Islet precursor cell (in vitro differentiated cells): ENCODE measurements around the gene IPO13.
A peak's percentile ranks its signal among the peaks of the same experiment; 100 is the strongest.

Source experiments
- DNase-seq: peaks from one replicate; pipeline ENCODE4 v3.0.0-alpha.2; 2018

Gene IPO13

DNA sequence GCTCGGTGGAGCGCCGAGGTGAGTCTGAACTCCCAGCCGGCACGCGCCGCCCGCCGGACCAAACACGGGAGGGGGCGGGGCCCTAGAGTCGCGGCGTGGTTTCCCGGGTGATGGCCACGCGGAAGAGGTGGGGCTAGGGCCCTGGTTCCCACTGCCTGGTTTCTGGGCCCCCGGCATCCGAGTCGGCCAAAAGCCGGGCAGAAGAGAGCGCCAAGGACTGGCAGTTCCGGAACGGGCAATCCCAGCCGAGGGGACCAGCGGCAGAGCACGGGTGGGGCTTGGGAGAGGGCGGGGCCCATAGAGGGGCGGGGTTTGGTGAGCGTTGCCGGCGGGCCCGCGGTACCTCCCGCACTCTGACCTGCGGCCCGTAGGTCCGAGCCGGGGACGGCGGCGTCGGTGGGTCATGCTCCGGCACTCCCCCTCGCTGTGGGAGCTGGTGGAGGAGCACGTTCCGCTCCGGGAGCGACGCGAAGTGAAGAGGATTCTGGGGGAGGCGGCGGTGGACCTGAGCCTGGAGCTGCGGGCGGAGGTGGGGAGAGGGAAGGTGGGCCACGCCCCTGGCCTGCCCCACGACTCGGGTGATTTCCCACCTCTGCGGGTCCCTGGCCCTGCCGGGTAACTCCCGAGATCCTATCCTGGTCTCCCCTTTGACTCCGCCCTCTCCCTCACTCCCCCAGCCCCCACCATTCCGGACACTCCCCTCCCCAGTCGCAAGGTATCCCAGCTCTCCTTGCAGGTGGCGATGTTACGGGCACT is 44.9 kb downstream of the IPO13 start, which contains the start of gene CCDC24:
CCDC24 (plus strand) TSS at position 124 of the 756 bp plus-strand sequence; CDS start at position 404, 280 bp downstream.
- peak; percentile 90 for DNase-seq

DNA sequence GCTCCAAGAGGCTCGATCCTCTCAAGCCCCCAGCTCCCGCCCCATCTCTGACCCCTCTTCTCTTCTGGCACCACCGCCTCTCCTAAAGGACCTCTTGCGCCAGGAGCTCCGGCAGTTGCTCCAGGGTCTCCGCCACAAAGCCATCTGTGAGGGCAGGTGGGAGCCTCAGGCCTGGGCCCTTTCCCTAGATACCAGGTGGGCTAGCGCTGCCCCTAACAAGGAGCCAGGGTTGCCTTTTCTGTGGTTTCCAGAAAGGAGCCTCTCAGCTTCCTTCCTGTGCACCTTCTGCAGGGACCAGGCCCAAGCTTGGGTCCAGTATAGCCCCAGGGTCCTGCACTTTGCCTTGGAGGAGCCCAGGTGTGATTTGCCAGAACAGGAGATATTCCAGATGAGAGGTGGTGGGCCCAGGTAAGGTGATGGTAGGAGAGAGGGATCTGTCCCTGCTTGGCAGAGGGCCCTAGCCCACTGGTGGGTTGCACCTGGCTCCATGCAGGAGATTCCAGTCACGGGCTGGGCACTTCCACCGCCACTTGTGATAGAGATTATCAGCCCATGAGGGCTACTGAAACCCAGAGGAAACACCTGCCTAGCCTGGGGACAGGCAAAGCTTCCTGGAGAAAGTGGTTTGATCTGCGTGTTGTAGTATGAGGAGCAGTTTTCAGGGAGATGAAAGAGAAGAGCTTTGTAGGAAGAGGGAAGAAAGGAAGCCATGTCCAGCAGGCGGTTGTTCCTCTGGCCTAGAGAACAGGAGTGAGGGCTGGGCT is 45.7 kb downstream of the IPO13 start:
- no peak for DNase-seq

DNA sequence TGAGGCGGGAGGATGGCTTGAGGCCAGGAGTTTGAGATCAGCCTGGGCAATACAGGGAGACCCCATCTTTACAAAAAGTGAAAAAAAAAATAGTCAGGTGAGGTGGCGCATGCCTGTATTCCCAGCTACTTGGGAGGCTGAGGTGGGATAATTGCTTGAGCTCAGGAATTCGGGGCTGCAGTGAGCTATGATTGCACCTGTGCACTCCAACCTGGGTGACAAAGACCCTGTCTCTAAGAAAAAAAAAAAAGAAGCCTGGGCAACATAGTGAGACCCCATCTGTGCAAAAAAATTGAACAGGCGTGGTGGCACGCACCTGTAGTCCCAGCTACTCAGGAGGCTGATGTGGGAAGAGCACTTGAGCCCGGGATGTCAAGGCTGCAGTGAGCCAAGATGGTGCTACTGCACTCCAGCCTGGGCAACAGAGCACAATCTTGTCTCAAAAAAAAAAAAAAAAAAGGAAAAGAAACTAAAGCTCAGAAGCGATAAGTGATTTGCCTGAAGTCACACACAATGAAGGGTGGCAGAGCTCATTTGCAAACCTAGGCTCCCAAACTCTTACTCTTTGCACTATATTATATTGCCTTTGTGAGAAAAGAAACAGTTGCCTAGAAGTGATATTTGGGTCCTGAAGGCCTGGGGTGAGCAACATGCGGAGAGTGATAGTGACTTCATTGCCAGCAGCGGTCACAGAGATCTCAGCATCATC is 46.6 kb downstream of the IPO13 start:
- DNase-seq, result no peak

DNA sequence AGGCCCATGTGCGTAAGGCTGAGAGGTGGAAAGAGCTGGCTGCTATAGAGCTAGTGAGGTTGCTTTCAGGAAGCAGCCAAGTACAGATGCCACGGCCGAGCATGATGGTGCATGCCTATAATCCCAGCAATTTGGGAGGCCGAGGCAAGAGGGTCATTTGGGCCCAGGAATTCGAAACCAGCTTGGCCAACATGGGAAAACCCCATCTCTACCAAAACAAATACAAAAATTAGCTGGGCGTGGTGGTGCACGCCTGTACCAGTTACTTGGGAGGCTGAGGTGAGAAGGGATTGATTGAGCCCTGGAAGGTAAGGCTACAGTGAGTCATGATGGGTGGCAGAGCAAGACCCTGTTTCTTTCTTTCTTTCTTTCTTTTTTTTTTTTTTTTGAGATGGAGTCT is 47.3 kb downstream of the IPO13 start:
- DNase-seq, result no peak

DNA sequence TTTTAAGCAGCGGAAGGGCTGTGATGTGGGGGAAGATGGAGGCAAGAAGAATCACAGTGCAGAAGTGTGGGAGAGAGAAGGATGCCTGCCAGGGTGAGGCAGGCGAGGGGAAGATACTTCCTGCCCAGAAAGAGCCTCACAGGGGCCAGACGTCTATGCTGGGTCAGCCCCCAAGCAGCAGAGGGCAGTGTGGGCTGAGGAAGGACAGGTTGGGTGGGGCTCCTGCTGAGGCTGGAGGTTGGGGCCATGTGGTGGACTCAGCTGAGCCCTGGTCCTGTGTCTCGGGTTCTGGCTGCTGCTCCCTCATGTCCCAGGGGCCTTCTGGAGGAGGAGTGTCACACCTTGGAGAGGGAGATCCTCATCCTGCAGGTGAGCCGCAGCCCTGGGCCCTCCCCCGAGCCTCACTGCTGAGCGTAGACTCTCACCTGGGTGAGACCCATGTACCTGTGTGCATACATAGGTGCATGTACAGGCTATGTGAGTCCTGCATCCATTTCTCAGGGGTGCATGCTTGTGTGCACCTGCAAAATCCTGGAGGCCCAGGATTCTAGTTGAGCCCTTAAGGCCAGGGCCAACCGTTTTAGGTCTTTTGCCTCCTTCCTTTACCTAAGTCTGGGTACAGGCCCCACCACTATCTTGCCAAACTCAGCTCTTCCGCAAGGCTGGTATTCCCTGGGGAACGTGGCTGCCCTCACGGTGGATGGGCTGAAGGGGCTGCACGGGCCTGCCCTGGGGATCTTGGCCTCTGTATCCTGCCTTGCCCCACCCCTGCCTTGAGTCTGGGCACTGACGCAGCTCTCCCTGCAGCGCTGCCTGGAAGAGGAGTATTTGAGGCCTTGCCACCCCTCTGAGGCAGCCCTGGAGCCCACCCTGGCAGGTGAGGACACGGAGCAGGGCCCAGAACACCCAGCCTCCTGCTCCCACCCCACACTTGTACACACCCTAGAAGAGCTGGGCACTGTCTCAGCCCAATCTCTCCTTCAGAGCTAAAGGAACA is 48.3 kb downstream of the IPO13 start:
- peak; percentile 89 for DNase-seq

DNA sequence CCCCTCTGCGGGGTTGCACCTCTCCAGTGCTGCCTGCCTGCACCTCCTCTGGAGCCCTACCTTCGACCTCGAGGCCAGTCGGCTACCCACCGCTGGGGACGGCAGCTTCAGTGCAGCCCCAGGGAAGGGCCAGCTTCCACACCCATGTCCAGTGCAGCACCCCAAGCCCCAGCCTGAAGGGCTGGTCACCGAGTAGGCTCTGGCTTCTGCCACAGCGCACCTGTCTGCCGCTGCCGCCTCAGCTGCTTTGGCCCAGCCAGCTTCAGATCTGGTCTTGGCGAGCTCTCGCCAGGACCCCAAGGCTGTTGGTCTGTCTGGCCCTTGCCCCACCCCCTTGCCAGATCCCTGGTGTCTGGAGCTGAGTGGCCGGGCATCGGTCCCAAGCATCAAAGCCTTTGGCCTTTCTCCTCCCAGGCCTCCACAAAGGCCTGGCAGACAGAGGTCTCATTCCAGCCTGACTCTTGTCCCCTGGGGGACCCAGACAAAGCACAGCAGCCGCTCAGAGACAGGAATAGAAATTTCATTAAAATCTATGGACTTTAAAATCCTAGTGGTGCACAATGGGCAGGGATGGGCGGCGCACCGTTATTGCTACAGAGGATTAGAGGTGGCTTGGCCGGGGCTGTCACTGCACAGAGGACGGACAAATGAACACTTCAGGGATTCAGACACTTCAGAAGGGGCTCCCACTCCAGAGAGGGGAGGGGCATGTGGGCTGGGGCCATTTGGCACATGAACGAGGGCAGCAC is 49.4 kb downstream of the IPO13 start:
- no peak for DNase-seq

DNA sequence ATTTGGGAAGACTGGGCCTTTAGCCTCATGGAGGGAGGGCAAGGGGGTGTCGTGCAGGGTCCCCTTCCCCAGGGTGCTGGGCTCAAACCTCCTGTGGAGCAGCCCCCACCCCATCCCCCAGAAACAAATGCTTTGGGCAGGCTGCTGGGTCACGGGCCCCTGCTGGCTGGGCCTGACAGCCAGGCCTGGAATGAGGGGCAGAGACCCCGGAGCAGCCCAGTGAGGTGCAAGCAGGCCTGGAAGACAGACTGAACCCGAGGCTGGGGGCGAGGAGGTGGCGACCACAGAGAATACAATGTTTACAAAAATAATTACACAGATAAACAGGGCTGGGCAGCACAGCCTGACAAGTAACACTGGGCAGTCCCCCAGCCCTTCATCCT is 50.0 kb downstream of the IPO13 start:
- DNase-seq, result no peak

DNA sequence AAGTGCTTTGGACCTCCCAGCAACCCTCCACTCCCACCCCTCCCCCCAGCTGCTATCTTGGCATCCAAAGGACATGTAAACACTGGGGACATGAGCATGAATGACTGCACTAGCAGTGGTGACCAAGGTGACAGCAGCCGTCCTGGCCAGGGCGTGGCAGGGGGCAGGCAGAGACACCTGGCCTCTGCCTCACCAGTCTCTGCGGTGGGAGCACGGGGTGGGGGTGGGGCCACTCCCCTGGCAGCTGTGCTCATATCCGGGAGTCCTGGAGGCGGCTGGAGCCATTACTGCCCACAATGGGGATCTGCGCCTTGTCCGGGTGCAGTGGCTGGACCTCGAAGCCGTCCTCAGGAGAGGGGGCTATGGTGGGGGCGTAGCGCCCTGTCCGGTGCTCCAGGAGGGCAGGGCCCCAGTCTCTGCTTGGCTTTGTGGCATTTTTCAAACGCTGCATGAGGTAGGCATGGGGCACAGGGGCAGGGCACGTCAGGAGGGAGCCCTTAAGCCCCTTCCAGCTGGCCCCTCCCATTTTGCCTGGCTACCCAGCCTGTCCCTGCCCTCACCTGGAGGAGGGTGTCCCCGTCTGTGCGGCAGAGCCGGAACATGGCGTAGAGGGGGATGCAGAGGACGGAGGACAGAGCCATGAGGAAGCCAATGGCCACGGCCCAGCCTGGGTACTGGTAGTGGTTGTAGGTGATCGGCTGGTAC is 50.7 kb downstream of the IPO13 start:
- DNase-seq, result no peak

DNA sequence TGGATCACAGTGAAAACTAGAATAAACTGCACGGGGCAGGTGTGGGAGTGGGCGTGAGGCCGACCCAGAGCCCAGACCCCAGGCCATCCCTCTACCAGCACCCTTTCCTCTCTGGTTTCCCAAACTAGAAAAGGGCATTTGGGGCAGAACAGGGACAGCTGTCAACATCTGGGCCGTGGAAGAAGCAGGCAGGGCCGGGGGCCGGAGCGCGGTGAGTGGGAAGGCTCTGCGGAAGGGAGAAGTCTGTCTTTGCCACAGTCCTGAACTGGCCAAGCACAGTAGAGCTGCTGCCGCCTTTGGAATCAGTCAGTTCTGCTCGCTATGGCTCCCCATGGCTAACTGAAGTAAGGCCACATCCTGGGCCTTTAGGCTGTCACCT is 51.2 kb downstream of the IPO13 start:
- no peak for DNase-seq

DNA sequence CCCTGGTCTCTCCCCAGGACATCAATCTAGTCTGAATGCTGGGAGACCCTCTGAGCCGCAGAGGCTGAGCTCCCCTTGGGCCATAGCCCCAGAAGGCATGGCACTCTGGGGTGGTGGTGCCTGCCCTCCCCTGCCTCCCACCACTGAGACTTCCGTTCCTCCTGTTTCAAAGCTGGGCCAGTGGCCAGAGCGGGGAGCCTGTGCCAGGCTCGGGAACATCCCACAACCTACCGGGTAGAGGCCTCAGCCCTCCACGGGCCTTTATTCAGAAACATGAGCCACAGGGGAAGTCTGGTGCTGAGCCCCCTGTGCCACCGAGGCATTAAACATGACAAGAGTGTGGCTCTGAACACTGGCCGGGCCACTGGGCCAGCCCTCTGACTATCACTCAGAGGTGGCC is 52.7 kb downstream of the IPO13 start:
- no peak for DNase-seq

DNA sequence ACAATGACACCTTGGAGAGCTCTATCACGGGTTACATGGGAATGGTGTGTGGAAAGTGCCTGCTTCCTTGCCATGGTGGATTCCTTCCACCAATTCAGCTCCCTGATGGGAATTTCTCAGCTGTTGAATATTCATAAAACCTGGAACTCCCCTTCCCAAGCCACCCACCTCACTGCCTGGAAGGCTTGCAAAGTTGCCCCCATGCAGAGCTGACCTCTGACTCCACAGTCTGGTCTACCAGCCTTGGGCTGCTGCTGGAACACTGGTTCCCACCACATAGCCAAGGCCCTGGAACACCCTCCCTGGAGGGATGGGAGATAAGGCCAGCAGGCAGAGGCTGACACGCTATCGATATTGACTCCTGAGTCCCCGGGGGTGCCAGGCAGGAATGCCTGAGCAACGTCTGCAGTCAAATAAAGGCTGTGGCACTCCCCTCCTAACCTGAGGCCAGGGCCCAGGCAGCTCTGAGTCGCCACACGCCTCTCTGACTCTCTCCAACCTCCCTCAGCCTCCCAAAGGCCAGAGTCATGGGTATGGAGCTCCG is 53.4 kb downstream of the IPO13 start:
- DNase-seq, result no peak

DNA sequence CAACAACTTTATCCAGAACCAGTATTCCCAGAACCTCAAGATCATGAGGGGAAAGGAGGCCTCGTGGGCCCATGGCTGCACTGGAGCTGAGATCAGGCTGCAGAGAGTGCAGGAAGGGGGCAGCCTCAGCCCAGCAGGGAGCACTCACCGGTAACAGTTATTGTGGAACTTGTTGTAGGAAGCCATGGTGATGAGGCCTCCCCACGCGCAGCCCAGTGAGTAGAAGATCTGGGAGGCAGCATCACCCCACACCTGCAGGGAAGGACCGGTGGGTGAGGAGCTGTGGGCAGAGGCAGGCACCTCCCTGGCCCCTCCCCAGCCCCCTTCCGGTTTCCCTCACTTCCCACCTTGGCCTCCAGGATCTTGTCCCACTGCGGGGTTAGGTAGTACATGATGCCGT is 55.4 kb downstream of the IPO13 start:
- DNase-seq, result no peak

DNA sequence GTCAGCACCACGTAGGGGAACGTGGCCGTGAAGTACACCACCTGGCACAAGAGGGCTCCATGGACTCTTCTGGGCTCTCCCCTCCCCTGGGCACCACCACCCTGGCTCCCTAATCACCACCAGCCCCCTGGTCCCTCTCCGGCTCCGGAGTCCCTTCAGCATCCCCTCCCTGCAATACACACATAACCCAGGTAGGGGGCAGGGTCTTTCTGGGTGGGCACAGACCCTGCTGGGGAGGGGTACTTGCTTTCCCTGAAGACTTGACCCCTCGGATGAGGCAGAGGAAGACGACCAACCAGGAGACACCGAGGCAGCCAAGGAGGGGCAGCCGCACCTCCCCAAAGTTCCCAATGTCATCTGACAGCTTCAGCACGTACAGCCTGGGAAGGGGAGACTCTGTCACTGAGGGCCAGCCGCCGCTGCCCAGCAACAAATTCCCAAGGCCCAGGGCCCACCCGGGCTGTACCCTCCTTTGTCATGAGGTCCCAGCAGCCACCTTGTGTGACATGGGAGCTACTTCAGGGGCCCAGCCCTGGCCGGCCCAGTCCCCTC is 55.9 kb downstream of the IPO13 start:
- no peak for DNase-seq

DNA sequence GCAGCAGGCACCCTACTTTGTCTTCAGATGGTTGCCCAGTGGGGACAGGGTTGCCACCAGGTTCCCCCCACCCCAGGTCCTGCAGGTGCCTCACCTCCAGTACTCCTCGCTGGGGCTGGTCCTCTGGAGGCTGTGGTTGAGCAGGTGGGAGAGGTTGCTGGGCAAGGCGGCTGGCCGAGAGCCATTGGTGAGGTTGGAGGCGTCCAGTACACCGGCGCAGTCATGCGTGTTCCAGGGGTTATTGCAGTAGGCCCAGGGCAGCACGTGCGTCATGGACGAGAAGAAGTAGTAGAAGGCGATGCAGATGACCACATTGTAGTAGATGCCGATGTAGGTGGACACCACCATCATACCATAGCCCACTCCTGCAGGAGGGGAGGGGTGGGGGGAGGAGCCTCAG is 61.5 kb downstream of the IPO13 start:
- DNase-seq, result no peak

DNA sequence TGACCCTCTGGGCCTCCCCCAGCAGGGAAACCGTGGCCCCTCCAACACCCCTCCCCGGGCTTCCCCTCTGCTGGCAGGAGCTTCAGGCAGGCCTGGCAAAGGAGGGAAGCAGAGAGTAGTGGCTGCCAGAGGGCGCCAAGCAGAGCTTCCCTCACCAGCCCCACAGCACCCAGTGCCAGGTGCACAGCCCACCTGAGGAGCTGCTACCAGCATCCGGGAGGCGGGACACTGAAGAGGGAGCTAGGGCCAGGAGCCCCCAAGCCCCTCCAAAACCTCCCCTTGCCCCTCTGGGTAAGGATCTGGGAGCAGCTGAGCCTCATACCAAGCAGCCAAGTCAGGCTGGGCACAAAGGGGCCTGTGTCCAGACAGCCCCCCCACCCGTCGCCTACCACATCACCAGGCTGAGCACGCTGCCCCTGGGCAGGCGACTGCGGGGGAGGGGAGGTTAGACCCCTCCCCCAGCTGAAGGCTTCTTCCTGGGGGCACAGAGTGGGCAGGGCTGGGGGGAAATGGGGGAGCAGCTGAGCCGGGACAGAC is 64.3 kb downstream of the IPO13 start:
- DNase-seq, result no peak

DNA sequence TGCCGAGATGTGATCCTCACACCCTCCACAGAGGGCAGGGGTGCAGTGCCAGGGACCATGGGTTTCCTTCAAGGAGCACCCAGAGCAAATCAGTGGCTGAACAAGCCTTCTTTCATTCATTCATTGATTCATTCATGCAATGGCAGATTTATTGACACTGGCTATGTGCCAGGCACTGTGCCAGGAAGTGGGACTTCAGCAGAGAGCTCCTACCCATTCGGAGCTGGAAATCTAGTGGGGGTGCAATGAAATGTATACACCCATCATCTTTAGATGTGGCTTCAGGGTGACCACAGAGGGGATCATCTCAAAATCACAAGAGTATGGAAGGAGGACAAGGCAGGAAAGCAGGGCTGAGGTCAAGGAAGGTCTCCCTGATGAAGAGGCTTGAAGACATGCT is 65.7 kb downstream of the IPO13 start:
- DNase-seq, result no peak

DNA sequence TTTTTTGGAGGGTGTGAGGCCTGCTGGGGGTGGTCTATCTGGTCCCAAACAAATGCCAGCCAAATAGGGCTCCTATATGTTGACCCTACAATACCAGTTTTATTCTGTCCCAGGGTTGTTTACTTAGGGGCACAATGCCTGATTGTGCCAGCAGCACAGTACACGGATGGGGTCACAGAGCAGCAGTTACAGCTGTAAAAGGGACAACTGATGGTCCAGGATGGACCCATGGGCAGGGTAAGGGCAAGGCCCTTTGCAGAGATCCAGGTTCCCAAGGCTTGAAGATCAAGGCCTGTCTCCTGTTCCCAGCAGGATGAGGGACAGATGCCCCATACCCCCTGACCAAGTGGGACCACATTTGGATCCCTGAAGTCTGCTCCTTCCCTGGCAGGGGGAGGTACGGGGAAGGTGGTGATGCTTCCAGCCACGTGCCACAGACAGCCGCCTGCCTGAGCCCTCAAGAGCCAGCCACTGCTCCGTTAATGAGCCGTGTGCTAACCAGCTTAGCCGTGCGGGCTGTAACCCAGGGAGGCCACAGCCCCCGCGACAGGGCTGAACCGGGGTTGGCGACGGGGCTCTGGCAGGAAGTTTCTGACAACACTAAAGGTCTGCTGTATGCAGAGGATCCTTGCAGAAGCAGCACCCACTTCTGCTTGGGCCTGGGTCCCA is 66.3 kb downstream of the IPO13 start:
- DNase-seq, result no peak

DNA sequence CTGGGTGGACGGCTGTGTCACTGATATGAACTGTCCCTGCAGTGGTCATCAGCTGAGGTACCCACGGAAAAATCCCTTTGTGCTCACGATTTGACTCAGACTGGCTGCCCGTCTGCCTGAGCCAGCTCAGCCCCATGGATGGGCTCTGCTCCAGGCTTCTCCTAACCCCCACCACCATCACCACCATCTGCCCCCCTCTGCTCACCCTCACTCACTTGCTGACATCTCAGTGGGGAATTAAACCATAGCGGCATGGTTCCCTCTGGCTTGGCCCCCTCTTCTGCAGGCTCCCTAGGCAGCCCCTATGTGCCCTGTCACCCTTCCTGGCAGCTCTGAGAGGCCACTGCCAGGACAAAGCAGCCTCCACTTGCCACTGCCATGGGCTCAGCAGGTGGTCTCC is 67.2 kb downstream of the IPO13 start:
- no peak for DNase-seq

DNA sequence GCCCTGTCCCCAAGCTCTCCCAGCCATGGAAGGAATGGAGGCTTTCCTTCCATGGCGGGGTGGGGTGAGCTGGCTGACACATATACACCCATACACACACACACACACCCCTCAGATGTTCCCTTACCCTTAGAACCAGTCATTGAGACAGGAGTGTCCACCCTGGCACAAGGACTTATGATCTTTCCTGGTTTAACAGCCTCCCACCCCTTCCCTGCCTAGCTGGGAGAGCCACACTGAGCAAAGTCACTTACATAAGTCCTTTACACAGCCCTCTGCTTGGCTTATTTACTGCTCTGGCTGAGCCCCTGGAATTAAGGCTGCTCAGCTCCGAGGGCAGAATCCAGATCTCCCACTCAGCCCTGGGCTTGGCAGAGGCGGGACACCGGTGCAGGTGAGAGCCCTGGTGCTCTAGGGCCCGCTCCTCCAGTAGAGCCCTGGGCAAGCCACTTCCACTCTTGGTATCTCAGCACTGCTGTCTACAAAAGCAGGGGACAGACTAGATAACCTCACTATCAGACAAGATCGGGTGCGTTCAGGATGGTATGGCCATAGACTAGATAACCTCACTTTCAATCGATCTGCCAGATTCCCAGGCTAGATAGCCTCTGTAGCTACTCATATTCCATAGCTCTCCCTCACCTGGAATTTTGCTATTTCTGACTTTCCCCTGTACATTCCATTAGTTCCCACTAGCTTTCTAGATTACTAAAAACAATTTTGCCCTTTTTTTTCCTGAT is 67.8 kb downstream of the IPO13 start:
- no peak for DNase-seq
